Fibroblast of lung (primary cell): ENCODE measurements around the gene SPEG. TPM values are rescaled to one million over a fixed set of nuclear protein-coding genes. Genes with fewer than 3 reads are reported as not detected.

Experiments
- DNase-seq, 2 donors: peaks; one replicate each; pipeline versions ENCODE4 v3.0.0 to v3.0.0-alpha.2; 2010; ENCODE audit warnings: low read depth in 2 of 2
- H2AFZ ChIP-seq: 2 replicates; pipeline ENCODE4 v1.5.1; 2012; ENCODE audit warnings: low read length, control low read depth, inconsistent platforms
- H3K27ac ChIP-seq: 2 replicates; pipeline ENCODE4 v1.5.1; 2011; ENCODE audit warnings: low read length, control low read depth; ENCODE audit not compliant: insufficient read depth
- H3K27me3 ChIP-seq: 2 replicates; pipeline ENCODE4 v1.5.1; 2011; ENCODE audit warnings: mild to moderate bottlenecking, low read length; ENCODE audit not compliant: control insufficient read depth, insufficient read depth
- H3K36me3 ChIP-seq: 2 replicates; pipeline ENCODE4 v1.5.1; 2011; ENCODE audit warnings: low read length; ENCODE audit not compliant: control insufficient read depth, insufficient read depth
- H3K4me1 ChIP-seq: 2 replicates; pipeline ENCODE4 v1.5.1; 2011; ENCODE audit warnings: low read length; ENCODE audit not compliant: control insufficient read depth, insufficient read depth; ENCODE audit errors: extremely low read depth
- H3K4me2 ChIP-seq: 2 replicates; pipeline ENCODE4 v1.5.1; 2011; ENCODE audit warnings: low read length, control low read depth; ENCODE audit not compliant: insufficient read depth; ENCODE audit errors: extremely low read depth
- H3K4me3 ChIP-seq, 4 experiments: fragments of 200-600 bp in 1 of 4; sonication (generic) in 1 of 4; replicated peaks in 1 of 4; 2 replicates each; pipeline ENCODE4 v1.5.1; 2011 to 2016; ENCODE audit warnings: low read length in 4 of 4, low read depth in 3 of 4, mild to moderate bottlenecking in 3 of 4, control low read depth in 2 of 4, inconsistent platforms in 1 of 4, mixed read lengths in 1 of 4; ENCODE audit not compliant: insufficient read depth in 1 of 4; ENCODE audit errors: control extremely low read depth in 1 of 4
- H3K79me2 ChIP-seq: 2 replicates; pipeline ENCODE4 v1.5.1; 2012; ENCODE audit warnings: mild to moderate bottlenecking, low read length, inconsistent platforms; ENCODE audit not compliant: control insufficient read depth, insufficient read depth
- H3K9ac ChIP-seq: 2 replicates; pipeline ENCODE4 v1.5.1; 2011; ENCODE audit warnings: mild to moderate bottlenecking, low read length, control low read depth; ENCODE audit not compliant: insufficient read depth
- H3K9me3 ChIP-seq: 2 replicates; pipeline ENCODE4 v1.5.1; 2012; ENCODE audit warnings: low read depth, low read length; ENCODE audit not compliant: control insufficient read depth, insufficient read depth
- H4K20me1 ChIP-seq: 2 replicates; pipeline ENCODE4 v1.5.1; 2011; ENCODE audit warnings: low read length; ENCODE audit not compliant: control insufficient read depth, insufficient read depth; ENCODE audit errors: extremely low read depth
- EZH2 ChIP-seq: IDR thresholded peaks from 2 replicates; pipeline ENCODE4 v1.5.1; 2012; ENCODE audit warnings: low read length, control low read depth, mild to moderate bottlenecking; ENCODE audit errors: missing control alignments
- polyA plus RNA-seq, 2 donors: library from polyadenylated mRNA; depleted of rRNA in 1 of 2; stranded (reverse) in 1 of 2; unstranded in 1 of 2; fragments of >200 nt; gene quantifications; 2 replicates each; pipeline ENCODE4 v1.2.1, GENCODE V29; 2011 to 2012; ENCODE audit warnings: missing spikeins in 1 of 2
- total RNA-seq: library from RNA; depleted of rRNA; stranded (reverse); fragments of >200 nt; gene quantifications from 2 replicates; pipeline ENCODE4 v1.2.1, GENCODE V29; 2014
- TF ChIP-seq, protein P1 (sequence below), 2 donors: IDR thresholded peaks in 1 of 2; conservative IDR thresholded peaks in 1 of 2; 1 replicate in 1 of 2; 2 replicates in 1 of 2; pipeline ENCODE4 v1.5.1; 2011 to 2012; ENCODE audit warnings: low read length in 2 of 2, control low read depth in 1 of 2, inconsistent platforms in 1 of 2, low read depth in 1 of 2, mild to moderate bottlenecking in 1 of 2

SPEG gene
- total and polyA plus RNA-seq, 2 donors (not counting 1 experiment from before 2014, with no cell fraction given) = 9.5 to 20.1 TPM

DNA sequence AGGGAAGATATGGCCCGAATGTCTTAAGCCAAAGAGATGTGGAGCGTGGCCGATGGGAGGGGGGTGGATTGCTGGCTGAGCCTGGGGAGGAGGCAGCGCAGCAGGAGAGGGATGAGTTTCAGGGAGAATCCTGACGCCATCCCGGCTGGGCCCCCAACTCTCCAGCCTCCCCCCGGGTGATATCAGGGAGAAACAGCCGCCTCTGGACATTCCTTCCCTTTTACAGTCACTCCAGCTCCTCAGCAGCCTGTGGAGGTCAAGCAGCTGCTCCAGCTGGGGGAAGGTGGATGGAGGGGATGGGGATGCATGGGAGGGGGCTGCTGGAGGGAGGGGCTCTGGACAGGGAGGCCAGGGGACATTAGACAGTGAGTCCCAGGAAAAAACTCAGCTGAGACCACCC is 26.0 kb upstream of the SPEG start:
- Histone ChIP-seq H3K27ac (no peak overlapping the region), H4K20me1 (no peaks in the 10 kb centered on the region), H3K79me2 (no peaks in the 10 kb centered on the region), H3K9ac (no peak overlapping the region), H3K4me1 (peaks cover 11% of the 10 kb centered on the region), H3K4me2 (no peak overlapping the region), H3K36me3 (no peaks in the 10 kb centered on the region), H3K4me3 (no peak overlapping the region), H2AFZ (no peak overlapping the region), H3K9me3 (no peaks in the 10 kb centered on the region), H3K27me3 (no peaks in the 10 kb centered on the region)
- no peak for TF ChIP-seq EZH2
- TF ChIP-seq, protein P1, sequence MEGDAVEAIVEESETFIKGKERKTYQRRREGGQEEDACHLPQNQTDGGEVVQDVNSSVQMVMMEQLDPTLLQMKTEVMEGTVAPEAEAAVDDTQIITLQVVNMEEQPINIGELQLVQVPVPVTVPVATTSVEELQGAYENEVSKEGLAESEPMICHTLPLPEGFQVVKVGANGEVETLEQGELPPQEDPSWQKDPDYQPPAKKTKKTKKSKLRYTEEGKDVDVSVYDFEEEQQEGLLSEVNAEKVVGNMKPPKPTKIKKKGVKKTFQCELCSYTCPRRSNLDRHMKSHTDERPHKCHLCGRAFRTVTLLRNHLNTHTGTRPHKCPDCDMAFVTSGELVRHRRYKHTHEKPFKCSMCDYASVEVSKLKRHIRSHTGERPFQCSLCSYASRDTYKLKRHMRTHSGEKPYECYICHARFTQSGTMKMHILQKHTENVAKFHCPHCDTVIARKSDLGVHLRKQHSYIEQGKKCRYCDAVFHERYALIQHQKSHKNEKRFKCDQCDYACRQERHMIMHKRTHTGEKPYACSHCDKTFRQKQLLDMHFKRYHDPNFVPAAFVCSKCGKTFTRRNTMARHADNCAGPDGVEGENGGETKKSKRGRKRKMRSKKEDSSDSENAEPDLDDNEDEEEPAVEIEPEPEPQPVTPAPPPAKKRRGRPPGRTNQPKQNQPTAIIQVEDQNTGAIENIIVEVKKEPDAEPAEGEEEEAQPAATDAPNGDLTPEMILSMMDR (conservative IDR thresholded peaks at IDR 0.05 in 1 of 2, IDR thresholded peaks at IDR 0.05 in 1 of 2; ENCODE audit: low read depth in 1 of 2, low read length in 2 of 2) = no peak
- DNase-seq = peak in 1 of 2 donors; percentile 16

DNA sequence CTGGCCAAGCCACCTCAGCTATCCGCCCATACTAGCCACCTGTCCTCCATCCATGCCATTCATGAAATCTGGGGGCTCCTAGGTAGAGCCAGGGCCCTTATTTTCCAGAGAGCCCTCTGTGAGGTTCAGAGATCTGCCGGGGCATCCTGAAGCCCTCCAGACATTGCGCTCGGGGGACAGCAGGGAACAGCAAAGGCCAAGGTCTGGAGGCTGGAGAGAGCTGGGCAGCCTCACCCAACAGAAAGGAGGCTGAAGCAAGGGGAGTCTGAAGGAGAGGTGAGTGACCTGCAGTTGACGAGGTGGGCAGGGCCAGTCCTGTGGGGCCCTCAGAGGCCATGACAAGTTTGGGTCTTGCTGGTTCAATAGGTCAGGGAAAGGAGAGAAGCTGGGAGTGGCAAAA is 25.0 kb upstream of the SPEG start:
- H3K27me3 ChIP-seq = no peaks in the 10 kb centered on the region
- H4K20me1 ChIP-seq = no peaks in the 10 kb centered on the region
- H3K4me3 ChIP-seq = no peak overlapping the region
- no peak overlapping the region for H3K27ac ChIP-seq
- H3K9ac ChIP-seq = no peak overlapping the region
- peaks cover 11% of the 10 kb centered on the region for H3K4me1 ChIP-seq
- H2AFZ ChIP-seq = no peak overlapping the region
- no peaks in the 10 kb centered on the region for H3K36me3 ChIP-seq
- DNase-seq = no peak
- TF ChIP-seq EZH2 = no peak
- TF ChIP-seq, protein P1 (conservative IDR thresholded peaks at IDR 0.05 in 1 of 2, IDR thresholded peaks at IDR 0.05 in 1 of 2; ENCODE audit: low read depth in 1 of 2, low read length in 2 of 2) = no peak
- no peaks in the 10 kb centered on the region for H3K9me3 ChIP-seq
- no peaks in the 10 kb centered on the region for H3K79me2 ChIP-seq
- no peak overlapping the region for H3K4me2 ChIP-seq

DNA sequence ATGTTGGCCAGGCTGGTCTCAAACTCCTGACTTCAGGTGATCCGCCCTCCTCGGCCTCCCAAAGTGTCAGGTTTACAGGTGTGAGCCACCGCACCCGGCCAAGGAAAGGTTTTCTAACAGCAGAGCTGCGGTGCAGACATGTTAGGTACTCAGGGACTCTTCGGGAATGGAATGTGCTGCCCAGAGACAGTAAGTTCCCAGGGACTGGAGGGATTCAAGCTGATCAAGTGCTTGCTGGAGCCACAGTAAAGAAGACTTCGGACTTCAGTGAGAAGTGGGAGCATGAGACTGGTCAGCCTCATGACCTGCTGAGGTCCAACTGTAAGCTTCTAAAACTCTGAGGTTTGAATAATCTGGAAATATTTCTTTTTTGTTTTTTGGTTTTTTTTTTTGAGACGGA is 24.3 kb upstream of the SPEG start:
- Histone ChIP-seq H3K4me2 (no peak overlapping the region), H3K79me2 (no peaks in the 10 kb centered on the region), H3K4me1 (peaks cover 11% of the 10 kb centered on the region), H3K36me3 (no peaks in the 10 kb centered on the region), H3K27ac (no peak overlapping the region), H3K27me3 (no peaks in the 10 kb centered on the region), H3K9me3 (no peaks in the 10 kb centered on the region), H4K20me1 (no peaks in the 10 kb centered on the region), H3K4me3 (no peak overlapping the region), H3K9ac (no peak overlapping the region), H2AFZ (no peak overlapping the region)
- DNase-seq = no peak
- TF ChIP-seq, protein P1 (conservative IDR thresholded peaks at IDR 0.05 in 1 of 2, IDR thresholded peaks at IDR 0.05 in 1 of 2; ENCODE audit: low read depth in 1 of 2, low read length in 2 of 2) = no peak
- no peak for TF ChIP-seq EZH2
